GM18517 (cell line): ENCODE measurements around the gene ROGDI.

Source experiments
- ATAC-seq: cut with Tn5 transposase; IDR thresholded peaks from one replicate; pipeline ENCODE4 v1.9.1; 2021; ENCODE audit warnings: mild to moderate bottlenecking, moderate library complexity; ENCODE audit not compliant: unreplicated experiment

Gene ROGDI

DNA sequence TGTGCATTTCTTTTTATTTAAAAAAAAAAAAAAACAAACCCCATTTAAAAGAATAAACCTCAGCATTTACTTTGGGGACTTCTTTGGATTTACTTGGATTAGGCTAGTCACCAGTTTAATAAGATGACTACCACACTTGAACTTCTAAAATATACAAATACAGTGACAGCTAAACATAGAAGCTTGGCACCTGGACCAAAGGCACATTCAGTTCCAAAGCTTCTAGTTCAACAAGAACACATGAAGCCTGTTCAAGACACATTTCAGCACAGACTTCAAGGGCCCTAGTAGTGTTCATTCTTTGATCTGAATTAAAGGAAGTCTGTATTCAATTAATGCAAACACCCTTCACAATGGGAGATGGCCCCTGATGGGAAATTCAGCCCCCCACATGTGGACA, 11.6 kb upstream of the ROGDI start:
- ATAC-seq, result no peak

GRCh38 chr16:4813251-4814003, 11.0 kb upstream of the ROGDI start:
- ATAC-seq, result no peak

DNA sequence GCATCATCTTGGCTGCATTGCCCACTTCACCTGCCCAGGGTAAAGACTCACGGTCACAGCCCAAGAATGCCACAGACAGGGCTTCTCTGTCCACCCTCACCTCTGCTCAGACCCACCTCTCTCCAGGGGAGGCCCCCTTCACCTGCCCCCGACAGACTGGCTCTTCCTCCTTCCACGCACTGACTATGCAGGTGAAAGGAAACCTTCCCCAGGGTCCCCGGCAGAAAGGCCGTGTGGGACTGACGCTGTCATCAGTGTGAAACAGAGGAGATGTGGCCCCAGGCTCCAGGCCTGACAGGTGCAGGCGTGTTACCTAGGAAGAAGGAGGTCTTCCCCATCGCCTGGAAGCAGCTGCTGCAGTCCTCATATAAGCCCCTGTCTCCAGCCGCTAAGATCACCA, 9.3 kb upstream of the ROGDI start:
- no peak for ATAC-seq

DNA sequence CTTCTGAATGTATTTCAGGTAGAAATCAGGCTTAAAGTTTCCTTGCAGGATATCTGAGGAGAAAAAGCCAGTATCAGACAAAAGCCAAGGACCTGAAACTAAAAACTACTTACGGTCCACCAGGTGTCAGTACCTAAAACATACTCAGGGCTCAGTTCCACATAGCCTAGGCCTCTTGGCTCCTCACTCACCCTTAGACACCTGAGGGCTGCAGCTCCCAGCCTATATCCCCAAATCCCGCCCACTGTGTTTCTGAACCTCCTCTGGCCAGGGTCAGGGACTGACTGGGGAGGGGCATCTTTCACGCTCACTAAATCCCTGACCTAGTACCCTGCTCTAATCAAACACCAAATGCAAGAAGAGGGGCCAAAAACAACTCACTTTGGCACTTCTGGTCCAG, 8.8 kb upstream of the ROGDI start:
- ATAC-seq, result no peak

DNA sequence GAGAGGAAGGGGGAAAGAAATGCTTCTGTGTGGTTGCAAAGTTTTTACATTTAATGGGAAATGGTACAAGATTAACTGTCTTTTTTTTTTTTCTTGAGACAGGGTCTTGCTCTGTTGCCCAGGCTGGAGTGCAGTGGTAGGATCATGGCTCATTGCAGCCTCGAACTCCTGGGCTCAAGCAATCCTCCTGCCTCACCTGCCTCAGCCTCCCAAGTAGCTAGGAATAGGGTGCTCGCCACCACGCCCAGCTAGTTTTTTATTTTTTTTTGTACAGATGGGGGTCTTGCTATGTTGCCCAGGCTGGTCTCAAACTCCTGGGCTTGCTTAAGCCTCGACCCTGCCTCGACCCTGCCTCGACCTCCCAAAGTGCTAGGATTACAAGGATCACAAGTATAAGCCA, 3.8 kb upstream of the ROGDI start:
- ATAC-seq, result no peak

- no peak for ATAC-seq
These were observed 2.8 kb upstream of the ROGDI start for GRCh38 chr16:4805231-4805630.

- ATAC-seq, result no peak
These were observed 1.7 kb upstream of the ROGDI start for GRCh38 chr16:4803898-4804762.

GRCh38 chr16:4803401-4803844, 990 bp upstream of the ROGDI start:
- ATAC-seq, result no peak

- ATAC-seq, result peak; percentile 90
These were observed 340 bp upstream of the ROGDI start for GRCh38 chr16:4802659-4803287.

GRCh38 chr16:4801051-4801961, 1.1 kb downstream of the ROGDI start:
- no peak for ATAC-seq

GRCh38 chr16:4800290-4801041, 2.0 kb downstream of the ROGDI start:
- ATAC-seq, result no peak

GRCh38 chr16:4799171-4799855, 3.1 kb downstream of the ROGDI start:
- ATAC-seq, result no peak

GRCh38 chr16:4798456-4798855, 4.0 kb downstream of the ROGDI start:
- ATAC-seq, result no peak

DNA sequence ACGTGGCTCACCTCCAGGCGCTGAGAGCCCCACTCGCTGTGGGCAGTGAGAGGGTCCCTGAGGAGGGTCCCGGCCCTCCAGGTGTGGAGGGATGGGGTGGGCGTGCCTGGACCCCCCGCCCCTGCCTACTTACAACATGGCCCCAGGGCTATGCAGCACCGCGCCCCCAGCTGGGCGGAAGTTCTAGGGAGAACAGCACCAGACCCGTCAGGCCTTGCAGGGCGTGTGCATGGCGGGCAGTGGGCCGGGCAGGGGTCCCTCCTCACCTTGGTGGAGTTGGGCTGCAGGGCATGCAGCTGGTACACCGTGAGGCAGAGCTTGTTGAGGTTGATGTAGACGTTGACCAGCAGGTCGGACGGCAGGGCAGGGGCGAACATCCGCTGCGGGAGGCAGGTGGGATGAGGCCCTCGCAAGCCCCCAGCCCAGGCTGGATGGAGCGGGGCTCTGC, 4.6 kb downstream of the ROGDI start:
- ATAC-seq, result no peak

GRCh38 chr16:4796982-4797804, 5.2 kb downstream of the ROGDI start:
- ATAC-seq, result no peak

- ATAC-seq, result no peak
These were observed 6.4 kb downstream of the ROGDI start for GRCh38 chr16:4795828-4796572.

- ATAC-seq, result no peak
These were observed 7.1 kb downstream of the ROGDI start, which contains the start of gene SMIM22 for GRCh38 chr16:4795181-4795827. Gene SMIM22 (plus strand): TSS chr16:4795369. CDS start chr16:4795735, 366 bp downstream.
